GM18867 (cell line): ENCODE results near the gene MTRFR.

Experiments
- ATAC-seq: cut with Tn5 transposase; IDR thresholded peaks from one replicate; pipeline ENCODE4 v1.9.1; 2021; ENCODE audit warnings: mild to moderate bottlenecking, moderate library complexity; ENCODE audit not compliant: unreplicated experiment

MTRFR gene

GRCh38 chr12:123269896-123270213 is 36.6 kb downstream of the MTRFR start:
- ATAC-seq: no peak

GRCh38 chr12:123270214-123271000 is 37.2 kb downstream of the MTRFR start:
- no peak for ATAC-seq

DNA sequence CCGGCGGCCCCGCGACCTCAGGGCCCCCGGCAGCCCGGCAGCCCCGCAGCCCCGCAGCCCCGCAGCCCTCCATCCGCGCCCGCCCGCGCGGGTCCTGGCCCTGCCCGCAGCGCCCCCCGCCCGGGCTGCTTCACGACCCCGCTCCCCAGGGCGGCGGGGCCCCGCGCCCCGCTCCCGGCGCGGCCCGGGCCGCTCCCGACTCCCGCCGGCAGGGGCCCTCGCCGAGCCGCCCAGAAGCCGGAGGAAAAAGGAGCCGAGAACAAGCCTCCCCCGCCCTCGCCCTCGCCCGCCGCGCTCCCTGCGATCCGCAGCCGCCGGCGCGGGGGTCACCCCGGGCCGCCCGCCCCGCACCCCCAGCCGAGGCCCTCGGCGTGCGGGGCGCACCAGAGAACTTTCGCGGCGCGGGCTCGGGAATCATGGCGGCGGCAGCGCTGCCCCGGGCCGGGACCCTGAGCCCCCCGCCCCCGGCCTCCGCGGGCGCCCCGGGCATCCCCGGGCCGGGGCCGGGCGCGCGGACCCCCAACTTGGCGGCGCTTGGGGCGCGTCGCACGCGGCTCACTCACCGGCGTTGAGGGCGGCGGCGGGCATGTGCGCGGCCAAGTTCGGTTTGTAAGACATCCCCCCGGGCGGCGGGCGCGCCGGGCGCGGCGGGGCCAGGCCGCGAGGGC is 37.9 kb downstream of the MTRFR start:
- ATAC-seq: peak; percentile 71

DNA sequence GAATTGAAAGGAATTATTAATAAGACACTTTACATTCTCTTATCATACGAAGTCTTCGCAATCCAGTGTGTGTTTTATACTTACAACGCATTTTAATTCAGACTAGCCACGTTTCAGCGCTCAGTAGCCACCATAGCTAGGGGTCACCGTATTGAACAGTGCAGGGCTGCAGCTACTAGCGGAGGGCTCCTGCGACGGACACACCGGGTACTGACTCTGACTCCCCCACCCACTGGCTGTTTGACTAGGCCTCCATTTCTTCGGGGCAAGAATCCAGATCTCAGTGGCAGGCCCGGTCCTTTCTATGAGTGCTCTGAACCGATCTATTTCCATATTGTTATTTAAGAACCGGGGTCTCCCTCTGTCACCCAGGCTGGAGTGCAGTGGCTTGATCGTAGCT is 39.9 kb downstream of the MTRFR start:
- no peak for ATAC-seq

DNA sequence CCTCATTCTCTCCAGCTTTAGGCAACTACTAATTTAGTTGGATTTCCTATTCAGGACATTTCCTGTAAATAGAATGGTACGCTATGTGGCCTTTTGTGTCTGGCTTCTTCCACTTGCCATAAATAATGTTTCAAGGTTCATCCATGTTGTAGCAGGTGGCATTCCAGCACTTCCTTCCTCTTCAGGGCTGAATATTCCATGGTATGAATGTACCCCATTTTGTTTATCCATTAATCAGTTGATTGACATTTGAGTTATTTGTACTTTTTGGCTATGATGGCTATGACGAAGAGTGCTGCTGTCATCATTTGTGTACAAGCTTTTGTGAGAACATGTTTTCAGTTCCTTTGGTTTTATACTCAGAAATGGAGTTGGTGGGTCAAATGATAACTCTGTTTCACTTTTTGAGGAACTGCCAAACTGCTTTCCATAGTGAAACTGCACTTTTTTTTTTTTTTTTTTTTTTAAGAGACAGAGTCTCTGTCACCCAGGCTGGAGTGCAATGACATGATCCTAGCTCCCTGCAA is 44.9 kb downstream of the MTRFR start:
- ATAC-seq: peak; percentile 79

- ATAC-seq: no peak
These were observed 47.7 kb downstream of the MTRFR start for GRCh38 chr12:123280971-123281370.

DNA sequence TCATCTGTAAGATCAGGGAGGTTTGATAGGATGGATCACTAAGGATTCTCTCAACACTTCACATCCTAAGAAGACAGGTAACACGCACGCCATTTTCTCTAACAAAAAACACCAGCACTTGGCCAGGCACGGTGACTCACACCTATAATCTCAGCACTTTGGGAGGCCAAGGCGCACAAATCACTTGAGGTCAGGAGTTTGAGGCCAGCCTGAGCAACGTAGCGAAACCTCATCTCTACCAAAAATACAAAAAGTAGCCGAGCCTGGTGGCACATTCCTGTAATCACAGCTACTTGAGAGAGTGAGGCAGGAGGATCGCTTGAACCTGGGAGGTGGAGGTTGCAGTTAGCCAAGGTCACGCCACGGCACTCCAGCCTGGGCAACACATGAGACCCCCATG is 48.9 kb downstream of the MTRFR start:
- ATAC-seq: no peak

GRCh38 chr12:123283461-123283860 is 50.2 kb downstream of the MTRFR start:
- no peak for ATAC-seq

- ATAC-seq: no peak
These were observed 51.4 kb downstream of the MTRFR start for GRCh38 chr12:123284669-123285068.

DNA sequence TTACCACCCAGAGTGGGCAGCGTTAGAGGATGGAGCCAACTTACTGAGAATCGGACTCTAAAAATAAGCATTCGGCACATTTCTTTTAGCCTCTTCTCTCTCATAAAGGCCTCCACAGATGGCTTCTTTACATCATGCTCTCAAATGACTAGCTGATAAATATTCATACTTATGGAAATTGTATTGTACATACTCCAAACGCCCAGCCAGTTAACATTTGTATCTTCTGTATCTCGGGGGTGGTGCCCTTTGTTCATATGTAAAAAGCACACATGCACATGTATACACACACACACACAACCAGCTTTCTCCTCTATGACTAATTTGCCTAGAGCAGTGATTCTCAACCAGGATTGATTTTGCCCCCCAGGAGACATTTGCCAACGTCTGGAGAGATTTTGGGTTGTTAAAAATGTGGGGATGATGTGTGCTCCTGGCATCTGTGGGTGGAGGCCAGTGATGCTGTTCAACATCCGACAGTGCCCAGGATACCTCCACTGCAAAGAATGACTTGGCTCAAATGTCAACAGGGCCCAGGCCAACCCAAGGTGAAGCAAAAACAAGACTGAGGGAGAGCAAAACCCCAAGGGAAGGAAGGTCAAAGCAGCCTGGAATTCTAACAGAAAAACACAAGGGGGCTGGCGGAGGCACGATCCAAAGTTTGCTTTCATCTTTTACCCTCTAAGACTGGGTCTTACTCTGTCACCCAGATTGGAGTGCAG is 53.6 kb downstream of the MTRFR start:
- ATAC-seq: no peak

DNA sequence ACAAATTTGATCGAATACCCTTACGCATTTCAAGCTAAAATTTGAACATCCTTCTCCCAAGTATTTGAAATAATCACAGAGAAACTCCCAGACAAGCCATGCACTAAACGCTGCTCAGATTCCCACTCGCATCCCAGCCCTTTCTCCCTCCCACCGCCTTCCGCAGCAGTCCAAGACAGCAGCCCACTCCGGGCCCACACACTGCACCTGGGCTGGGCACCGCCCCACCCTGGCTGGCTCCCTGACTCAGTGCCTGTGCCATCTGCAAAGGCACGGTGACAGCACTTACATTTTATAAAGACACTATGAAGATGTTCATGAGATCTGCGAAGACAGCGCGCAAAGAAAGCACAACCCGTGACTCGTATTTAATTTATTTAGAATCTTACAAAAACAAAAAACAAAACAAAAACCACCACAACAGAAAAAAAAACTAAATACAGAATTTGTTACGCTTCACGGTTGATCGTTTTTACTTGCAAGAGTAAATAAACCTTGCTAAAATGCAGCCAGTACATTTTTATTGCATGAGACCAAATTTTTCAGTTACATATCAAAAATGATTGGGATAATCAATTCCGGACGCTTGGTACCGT is 55.6 kb downstream of the MTRFR start:
- ATAC-seq: no peak

- no peak for ATAC-seq
These were observed 56.7 kb downstream of the MTRFR start for GRCh38 chr12:123289911-123290310.

- ATAC-seq: no peak
These were observed 60.0 kb downstream of the MTRFR start for GRCh38 chr12:123293178-123293760.

GRCh38 chr12:123305136-123305535 is 71.9 kb downstream of the MTRFR start:
- no peak for ATAC-seq

DNA sequence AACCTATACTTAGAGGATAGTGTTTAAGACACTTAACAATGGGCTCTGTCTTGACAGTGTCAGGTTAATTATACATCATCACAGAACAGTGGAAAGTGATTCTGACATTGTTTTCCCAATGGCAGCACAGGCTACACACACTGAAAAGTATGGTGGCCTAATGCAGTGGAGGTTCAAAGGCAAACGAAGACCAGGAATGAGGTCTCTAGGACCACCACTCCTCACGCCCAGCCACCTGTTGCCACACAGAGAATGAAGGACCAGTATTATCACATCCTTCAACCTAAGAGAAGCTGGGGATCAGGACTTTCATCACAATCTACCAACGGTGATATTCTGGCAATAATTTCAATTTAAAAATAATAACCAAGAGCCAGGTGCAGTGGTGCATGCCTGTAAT is 73.0 kb downstream of the MTRFR start:
- ATAC-seq: no peak
